ENCODE data around the gene RFESD.

RFESD gene

DNA sequence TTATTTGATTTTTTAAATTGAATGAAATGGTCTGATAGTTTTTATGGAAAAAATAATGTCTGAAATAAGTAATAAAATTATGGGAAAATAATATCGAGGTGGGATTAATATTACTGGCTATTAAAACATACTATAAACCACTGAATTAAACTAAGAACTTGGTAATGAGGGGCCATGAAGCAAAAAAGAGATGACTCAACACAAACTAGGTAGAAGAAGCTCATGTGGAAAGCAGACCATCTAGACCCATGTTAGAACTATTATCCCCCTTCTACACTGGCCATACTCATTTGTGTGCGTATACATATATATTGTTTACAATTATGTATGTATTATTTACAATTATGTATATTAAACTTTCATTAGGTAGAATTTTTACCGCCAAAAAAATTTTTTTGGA is 35.2 kb upstream of the RFESD start:
- no peak for DNase-seq (ENCODE audit: low read depth)
- no peak overlapping the region for H3K4me3 ChIP-seq (ENCODE audit: low read length)
- TF ChIP-seq, protein P1, sequence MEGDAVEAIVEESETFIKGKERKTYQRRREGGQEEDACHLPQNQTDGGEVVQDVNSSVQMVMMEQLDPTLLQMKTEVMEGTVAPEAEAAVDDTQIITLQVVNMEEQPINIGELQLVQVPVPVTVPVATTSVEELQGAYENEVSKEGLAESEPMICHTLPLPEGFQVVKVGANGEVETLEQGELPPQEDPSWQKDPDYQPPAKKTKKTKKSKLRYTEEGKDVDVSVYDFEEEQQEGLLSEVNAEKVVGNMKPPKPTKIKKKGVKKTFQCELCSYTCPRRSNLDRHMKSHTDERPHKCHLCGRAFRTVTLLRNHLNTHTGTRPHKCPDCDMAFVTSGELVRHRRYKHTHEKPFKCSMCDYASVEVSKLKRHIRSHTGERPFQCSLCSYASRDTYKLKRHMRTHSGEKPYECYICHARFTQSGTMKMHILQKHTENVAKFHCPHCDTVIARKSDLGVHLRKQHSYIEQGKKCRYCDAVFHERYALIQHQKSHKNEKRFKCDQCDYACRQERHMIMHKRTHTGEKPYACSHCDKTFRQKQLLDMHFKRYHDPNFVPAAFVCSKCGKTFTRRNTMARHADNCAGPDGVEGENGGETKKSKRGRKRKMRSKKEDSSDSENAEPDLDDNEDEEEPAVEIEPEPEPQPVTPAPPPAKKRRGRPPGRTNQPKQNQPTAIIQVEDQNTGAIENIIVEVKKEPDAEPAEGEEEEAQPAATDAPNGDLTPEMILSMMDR (conservative IDR thresholded peaks at IDR 0.05; ENCODE audit: low read depth, low read length): no peak

DNA sequence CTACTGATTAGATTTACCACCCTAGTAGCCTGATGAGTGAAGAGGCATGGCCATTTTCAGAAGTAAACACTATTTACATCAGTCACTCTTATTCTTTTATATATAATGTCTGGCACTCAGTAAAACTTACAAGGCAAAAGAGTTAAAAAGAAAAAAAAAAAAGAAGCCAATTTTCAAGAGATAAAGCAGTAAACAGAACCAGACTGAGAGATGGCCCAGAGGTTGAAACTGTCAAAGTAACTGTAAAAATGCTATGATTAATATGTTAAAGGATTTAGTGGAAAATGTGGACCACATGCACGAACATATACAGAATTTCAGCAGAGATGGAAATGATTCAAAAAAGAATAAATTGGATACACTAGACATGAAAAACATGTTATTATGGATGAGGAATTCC is 33.1 kb upstream of the RFESD start:
- H3K4me3 ChIP-seq (ENCODE audit: low read length): no peak overlapping the region

DNA sequence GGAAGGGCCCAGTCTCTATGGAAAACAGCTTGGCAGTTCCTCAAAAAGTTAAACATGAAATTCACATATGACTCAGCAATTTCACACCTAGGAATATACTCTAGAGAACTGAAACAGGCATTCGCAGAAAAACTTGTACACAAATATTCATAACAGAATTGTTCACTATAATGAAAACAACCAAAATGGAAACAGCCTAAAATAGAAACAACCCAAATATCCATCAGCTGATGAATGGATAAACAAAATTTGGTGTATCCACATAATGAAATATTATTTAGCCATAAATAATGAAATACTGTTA is 31.5 kb upstream of the RFESD start:
- TF ChIP-seq, protein P1 (conservative IDR thresholded peaks at IDR 0.05; ENCODE audit: low read depth, low read length): no peak
- H3K4me3 ChIP-seq (ENCODE audit: low read length): no peak overlapping the region
- no peak for DNase-seq (ENCODE audit: low read depth)

More for the DNA sequence above, 33.1 kb upstream of the RFESD start:
- TF ChIP-seq, protein P1 (conservative IDR thresholded peaks at IDR 0.05; ENCODE audit: low read depth, low read length): no peak
- DNase-seq (ENCODE audit: low read depth): no peak

DNA sequence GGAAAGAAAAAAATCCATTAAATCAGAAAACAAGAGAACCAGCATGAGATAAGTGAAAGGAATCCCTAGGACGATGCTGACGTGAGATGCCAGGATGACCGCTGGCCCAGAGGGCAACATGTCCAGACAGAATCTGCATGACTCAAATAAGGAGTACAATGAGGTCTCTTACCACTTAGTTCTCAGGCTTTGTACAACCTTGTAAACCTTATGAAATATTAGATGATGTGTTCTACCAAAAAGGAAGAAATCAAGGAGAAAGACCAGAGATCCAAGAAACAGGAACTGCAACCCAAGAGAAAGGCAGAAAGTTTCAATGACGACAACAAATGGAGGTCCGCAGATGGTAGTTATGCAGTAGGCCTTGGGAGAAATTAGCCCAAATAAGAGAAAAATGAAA is 29.5 kb upstream of the RFESD start:
- TF ChIP-seq, protein P1 (conservative IDR thresholded peaks at IDR 0.05; ENCODE audit: low read depth, low read length): no peak
- no peak for DNase-seq (ENCODE audit: low read depth)
- no peak overlapping the region for H3K4me3 ChIP-seq (ENCODE audit: low read length)

DNA sequence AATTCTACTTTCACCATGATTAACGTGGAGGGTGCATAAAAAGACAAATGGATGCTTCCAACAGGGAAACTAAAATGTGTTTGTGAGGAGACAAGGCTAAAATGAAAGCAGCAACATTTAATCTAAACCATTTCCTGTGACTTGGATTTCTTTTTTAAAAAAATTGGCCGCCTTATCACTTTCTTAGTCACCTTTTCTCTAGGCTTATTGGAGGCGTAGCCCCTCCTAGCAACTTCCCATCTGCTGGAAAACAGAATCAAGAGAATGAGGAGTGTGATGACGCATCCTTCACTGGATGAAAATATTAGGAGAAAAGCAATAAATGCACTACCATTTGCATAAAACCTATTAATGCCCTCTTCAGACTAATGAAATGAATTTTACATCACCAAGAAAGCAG is 27.5 kb upstream of the RFESD start:
- DNase-seq (ENCODE audit: low read depth): no peak
- H3K4me3 ChIP-seq (ENCODE audit: low read length): no peak overlapping the region
- TF ChIP-seq, protein P1 (conservative IDR thresholded peaks at IDR 0.05; ENCODE audit: low read depth, low read length): no peak

DNA sequence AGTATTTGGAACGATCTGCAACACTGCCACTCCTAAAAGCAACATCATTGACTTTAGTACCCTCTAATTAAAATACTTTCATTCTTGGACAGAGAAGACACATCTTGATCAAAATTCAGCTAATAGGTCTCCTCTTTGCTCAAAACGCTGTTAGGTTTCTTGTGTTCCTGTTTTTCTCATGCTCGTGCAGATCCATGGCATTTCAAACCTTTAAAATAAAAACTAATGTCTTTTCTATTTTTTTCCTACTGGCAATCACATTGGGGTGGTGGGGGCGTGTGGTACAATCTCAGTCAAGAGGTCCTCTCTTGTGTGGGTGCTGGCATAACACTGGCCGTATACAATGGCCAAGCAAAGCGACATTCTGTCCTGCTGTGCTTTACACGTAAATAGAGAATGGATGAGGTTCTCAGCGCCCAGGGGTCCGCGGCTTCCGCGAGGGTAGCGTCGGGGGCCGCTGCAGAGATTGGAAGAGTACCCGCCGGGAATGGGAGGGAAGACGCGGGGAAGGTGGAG is 27.0 kb upstream of the RFESD start:
- TF ChIP-seq, protein P1 (conservative IDR thresholded peaks at IDR 0.05; ENCODE audit: low read depth, low read length): no peak
- peak overlapping the region; percentile 50 for H3K4me3 ChIP-seq (ENCODE audit: low read length)
- DNase-seq (ENCODE audit: low read depth): no peak

DNA sequence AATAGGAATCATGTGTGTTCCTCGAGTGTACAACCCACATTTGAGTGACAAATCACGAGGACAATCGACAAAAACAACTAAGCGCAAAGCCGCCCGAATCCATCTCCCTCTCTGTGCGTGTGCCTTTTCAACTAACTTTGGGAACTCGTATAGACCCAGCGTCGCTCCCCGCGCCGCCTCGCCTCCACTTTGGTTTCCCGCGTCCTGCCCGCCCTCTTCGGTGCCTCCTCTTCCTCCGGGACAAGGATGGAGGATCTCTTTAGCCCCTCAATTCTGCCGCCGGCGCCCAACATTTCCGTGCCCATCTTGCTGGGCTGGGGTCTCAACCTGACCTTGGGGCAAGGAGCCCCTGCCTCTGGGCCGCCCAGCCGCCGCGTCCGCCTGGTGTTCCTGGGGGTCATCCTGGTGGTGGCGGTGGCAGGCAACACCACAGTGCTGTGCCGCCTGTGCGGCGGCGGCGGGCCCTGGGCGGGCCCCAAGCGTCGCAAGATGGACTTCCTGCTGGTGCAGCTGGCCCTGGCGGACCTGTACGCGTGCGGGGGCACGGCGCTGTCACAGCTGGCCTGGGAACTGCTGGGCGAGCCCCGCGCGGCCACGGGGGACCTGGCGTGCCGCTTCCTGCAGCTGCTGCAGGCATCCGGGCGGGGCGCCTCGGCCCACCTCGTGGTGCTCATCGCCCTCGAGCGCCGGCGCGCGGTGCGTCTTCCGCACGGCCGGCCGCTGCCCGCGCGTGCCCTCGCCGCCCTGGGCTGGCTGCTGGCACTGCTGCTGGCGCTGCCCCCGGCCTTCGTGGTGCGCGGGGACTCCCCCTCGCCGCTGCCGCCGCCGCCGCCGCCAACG is 26.3 kb upstream of the RFESD start, which contains the start of gene GPR150:
Gene GPR150 (plus strand): TSS at position 58 of the 840 bp plus-strand sequence. CDS start 189 bp downstream, at position 247.
- TF ChIP-seq, protein P1 (conservative IDR thresholded peaks at IDR 0.05; ENCODE audit: low read depth, low read length): no peak
- DNase-seq (ENCODE audit: low read depth): no peak
- H3K4me3 ChIP-seq (ENCODE audit: low read length): peak within 1 kb of the TSS; percentile 50
